HEK293 (cell line): Measurements from ENCODE around the gene RPS25.

ENCODE experiments used
- CTCF ChIA-PET: fragments of 350-600 bp; formaldehyde crosslinking; extraction: SDS; loops from one replicate; lab custom pipeline; 2021; ENCODE audit warnings: antibody characterized with exemption; lab: Yijun Ruan, JAX
- POLR2A ChIA-PET: fragments of 300-600 bp; formaldehyde crosslinking; extraction: SDS; loops from one replicate; lab custom pipeline; 2020; ENCODE audit warnings: antibody characterized with exemption, inconsistent platforms; lab: Yijun Ruan, JAX
- H3K27ac ChIP-seq: fragments of 200-500 bp; sonication (Bioruptor generic); 2 replicates; pipeline ENCODE4 v1.5.1; 2014; ENCODE audit warnings: low read depth, low read length, control low read depth, inconsistent platforms; ENCODE audit errors: extremely low read depth
- H3K36me3 ChIP-seq, 2 experiments: fragments of 200-500 bp in 1 of 2; sonication (Bioruptor generic) in 1 of 2; 1 replicate in 1 of 2; 2 replicates in 1 of 2; pipeline ENCODE4 v1.5.1; 2014 to 2017; ENCODE audit warnings: inconsistent platforms in 2 of 2, low read length in 2 of 2; ENCODE audit not compliant: control insufficient read depth in 2 of 2, insufficient read depth in 1 of 2
- H3K4me1 ChIP-seq: fragments of 200-500 bp; sonication (Bioruptor generic); 2 replicates; pipeline ENCODE4 v1.5.1; 2014; ENCODE audit warnings: mild to moderate bottlenecking, low read length, inconsistent platforms; ENCODE audit not compliant: control insufficient read depth, insufficient read depth
- H3K4me3 ChIP-seq: 2 replicates; pipeline ENCODE4 v1.5.1; 2011; ENCODE audit warnings: low read depth, mild to moderate bottlenecking, control low read depth, low read length, moderate library complexity
- H3K9me3 ChIP-seq: fragments of 200-500 bp; sonication (Bioruptor generic); 2 replicates; pipeline ENCODE4 v1.5.1; 2014; ENCODE audit warnings: low read depth, low read length, inconsistent platforms; ENCODE audit not compliant: control insufficient read depth, insufficient read depth
- MYNN ChIP-seq: fragments of 450-650 bp; formaldehyde crosslinking; IDR thresholded peaks from 2 replicates; pipeline ENCODE4 v1.5.1; 2016; ENCODE audit warnings: missing biosample characterization, missing genetic modification characterization, borderline replicate concordance
- REPIN1 ChIP-seq: fragments of 450-650 bp; formaldehyde crosslinking; IDR thresholded peaks from 2 replicates; pipeline ENCODE4 v1.5.1; 2017; ENCODE audit warnings: missing biosample characterization, missing genetic modification characterization, low read depth
- SCRT1 ChIP-seq: fragments of 450-650 bp; formaldehyde crosslinking; IDR thresholded peaks from 2 replicates; pipeline ENCODE4 v1.5.1; 2016; ENCODE audit warnings: missing biosample characterization, missing genetic modification characterization, borderline replicate concordance
- SP2 ChIP-seq: fragments of 450-650 bp; formaldehyde crosslinking; IDR thresholded peaks from 2 replicates; pipeline ENCODE4 v1.5.1; 2016; ENCODE audit warnings: missing biosample characterization, missing genetic modification characterization
- TCF7L2 ChIP-seq: IDR thresholded peaks from 2 replicates; pipeline ENCODE4 v1.6.1; 2011; ENCODE audit warnings: low read depth, mild to moderate bottlenecking, inconsistent platforms, low read length, moderate library complexity, borderline replicate concordance
- YY1 ChIP-seq: fragments of 450-650 bp; formaldehyde crosslinking; IDR thresholded peaks from 2 replicates; pipeline ENCODE4 v1.5.1; 2018; ENCODE audit warnings: missing biosample characterization, missing genetic modification characterization
- ZBTB17 ChIP-seq: fragments of 450-650 bp; formaldehyde crosslinking; IDR thresholded peaks from 2 replicates; pipeline ENCODE4 v1.5.1; 2016; ENCODE audit warnings: missing biosample characterization, missing genetic modification characterization
- ZBTB21 ChIP-seq: fragments of 450-650 bp; formaldehyde crosslinking; IDR thresholded peaks from 2 replicates; pipeline ENCODE4 v1.5.1; 2017; ENCODE audit warnings: missing biosample characterization, missing genetic modification characterization
- ZBTB48 ChIP-seq: fragments of 450-650 bp; formaldehyde crosslinking; IDR thresholded peaks from 2 replicates; pipeline ENCODE4 v1.5.1; 2016; ENCODE audit warnings: missing biosample characterization, missing genetic modification characterization
- ZIC2 ChIP-seq: fragments of 450-650 bp; formaldehyde crosslinking; IDR thresholded peaks from 2 replicates; pipeline ENCODE4 v1.5.1; 2016; ENCODE audit warnings: missing biosample characterization, missing genetic modification characterization
- ZNF223 ChIP-seq: fragments of 450-650 bp; formaldehyde crosslinking; IDR thresholded peaks from 2 replicates; pipeline ENCODE4 v1.5.1; 2016; ENCODE audit warnings: missing biosample characterization, missing genetic modification characterization
- ZNF24 ChIP-seq: fragments of 450-650 bp; formaldehyde crosslinking; IDR thresholded peaks from 2 replicates; pipeline ENCODE4 v1.5.1; 2016; ENCODE audit warnings: missing biosample characterization, missing genetic modification characterization
- ZNF292 ChIP-seq: fragments of 450-650 bp; formaldehyde crosslinking; IDR thresholded peaks from 2 replicates; pipeline ENCODE4 v1.5.1; 2016; ENCODE audit warnings: low read depth, missing biosample characterization, missing genetic modification characterization, borderline replicate concordance
- ZNF416 ChIP-seq: fragments of 450-650 bp; formaldehyde crosslinking; IDR thresholded peaks from 2 replicates; pipeline ENCODE4 v1.5.1; 2016; ENCODE audit warnings: missing biosample characterization, missing genetic modification characterization
- ZNF558 ChIP-seq: fragments of 450-650 bp; formaldehyde crosslinking; IDR thresholded peaks from 2 replicates; pipeline ENCODE4 v1.5.1; 2016; ENCODE audit warnings: missing biosample characterization, missing genetic modification characterization
- ZNF596 ChIP-seq: fragments of 450-650 bp; IDR thresholded peaks from 2 replicates; pipeline ENCODE4 v1.5.0; 2018; ENCODE audit warnings: missing biosample characterization, mild to moderate bottlenecking, missing genetic modification characterization, moderate library complexity
- ZNF629 ChIP-seq: fragments of 450-650 bp; formaldehyde crosslinking; IDR thresholded peaks from 2 replicates; pipeline ENCODE4 v1.5.1; 2017; ENCODE audit warnings: missing biosample characterization, missing genetic modification characterization
- ZNF660 ChIP-seq: fragments of 450-650 bp; IDR thresholded peaks from 2 replicates; pipeline ENCODE4 v1.5.1; 2018; ENCODE audit warnings: missing biosample characterization, mild to moderate bottlenecking, missing genetic modification characterization
- ZNF747 ChIP-seq: fragments of 450-650 bp; formaldehyde crosslinking; IDR thresholded peaks from 2 replicates; pipeline ENCODE4 v1.5.1; 2016; ENCODE audit warnings: missing biosample characterization, missing genetic modification characterization
- ZNF837 ChIP-seq: fragments of 450-650 bp; formaldehyde crosslinking; IDR thresholded peaks from 2 replicates; pipeline ENCODE4 v1.5.1; 2016; ENCODE audit warnings: missing biosample characterization, missing genetic modification characterization
- TF ChIP-seq, protein P1 (sequence below): fragments of 450-650 bp; formaldehyde crosslinking; IDR thresholded peaks from 2 replicates; pipeline ENCODE4 v1.5.1; 2016; ENCODE audit warnings: missing biosample characterization, missing genetic modification characterization
- TF ChIP-seq, protein P2 (sequence below): fragments of 450-650 bp; formaldehyde crosslinking; IDR thresholded peaks from 2 replicates; pipeline ENCODE4 v1.5.1; 2017; ENCODE audit warnings: missing biosample characterization, missing genetic modification characterization
- TF ChIP-seq, protein P3 (sequence below): fragments of 450-650 bp; formaldehyde crosslinking; IDR thresholded peaks from 2 replicates; pipeline ENCODE4 v1.5.1; 2017; ENCODE audit warnings: missing biosample characterization, mild to moderate bottlenecking, missing genetic modification characterization, moderate library complexity
- TF ChIP-seq, protein P4 (sequence below): fragments of 450-650 bp; formaldehyde crosslinking; IDR thresholded peaks from 2 replicates; pipeline ENCODE4 v1.5.1; 2017; ENCODE audit warnings: missing biosample characterization, missing genetic modification characterization
- TF ChIP-seq, protein P5 (sequence below): fragments of 450-650 bp; formaldehyde crosslinking; IDR thresholded peaks from 2 replicates; pipeline ENCODE4 v1.5.1; 2016; ENCODE audit warnings: missing biosample characterization, missing genetic modification characterization
- TF ChIP-seq, protein P6 (sequence below): fragments of 450-650 bp; formaldehyde crosslinking; IDR thresholded peaks from 2 replicates; pipeline ENCODE4 v1.5.1; 2016; ENCODE audit warnings: missing biosample characterization, missing genetic modification characterization, borderline replicate concordance

Gene RPS25

DNA sequence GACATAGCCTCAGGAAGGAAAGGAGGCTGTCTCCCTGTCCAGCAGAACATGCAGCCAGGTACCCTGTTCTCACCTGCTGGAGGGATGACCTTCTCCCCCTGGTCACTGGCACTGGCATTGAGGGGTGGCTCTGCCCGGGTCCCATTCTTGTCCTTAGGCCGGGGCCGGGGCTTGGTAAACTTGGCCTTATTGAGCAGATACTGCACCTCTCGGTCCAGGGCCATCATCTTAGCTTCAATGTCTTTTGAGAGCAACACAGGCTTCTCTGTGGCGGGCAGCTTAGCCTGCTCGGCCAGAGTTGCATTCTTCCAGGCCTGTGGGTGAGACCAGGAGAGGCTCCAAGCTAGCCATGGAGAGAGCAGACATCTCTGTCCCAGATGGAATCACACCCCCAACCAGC is 28.3 kb upstream of the RPS25 start:
- Histone ChIP-seq H3K9me3 (no peaks in the 10 kb centered on the region), H3K36me3 (peaks cover 0 to 71% of the 10 kb centered on the region in 2 experiments; a peak in 2 of 3 replicates), H3K4me1 (no peaks in the 10 kb centered on the region)
- POLR2A ChIA-PET = no interaction called here
- no peak for TF ChIP-seq ZNF629 (tag by site-specific recombination)
- TF ChIP-seq, protein P1, sequence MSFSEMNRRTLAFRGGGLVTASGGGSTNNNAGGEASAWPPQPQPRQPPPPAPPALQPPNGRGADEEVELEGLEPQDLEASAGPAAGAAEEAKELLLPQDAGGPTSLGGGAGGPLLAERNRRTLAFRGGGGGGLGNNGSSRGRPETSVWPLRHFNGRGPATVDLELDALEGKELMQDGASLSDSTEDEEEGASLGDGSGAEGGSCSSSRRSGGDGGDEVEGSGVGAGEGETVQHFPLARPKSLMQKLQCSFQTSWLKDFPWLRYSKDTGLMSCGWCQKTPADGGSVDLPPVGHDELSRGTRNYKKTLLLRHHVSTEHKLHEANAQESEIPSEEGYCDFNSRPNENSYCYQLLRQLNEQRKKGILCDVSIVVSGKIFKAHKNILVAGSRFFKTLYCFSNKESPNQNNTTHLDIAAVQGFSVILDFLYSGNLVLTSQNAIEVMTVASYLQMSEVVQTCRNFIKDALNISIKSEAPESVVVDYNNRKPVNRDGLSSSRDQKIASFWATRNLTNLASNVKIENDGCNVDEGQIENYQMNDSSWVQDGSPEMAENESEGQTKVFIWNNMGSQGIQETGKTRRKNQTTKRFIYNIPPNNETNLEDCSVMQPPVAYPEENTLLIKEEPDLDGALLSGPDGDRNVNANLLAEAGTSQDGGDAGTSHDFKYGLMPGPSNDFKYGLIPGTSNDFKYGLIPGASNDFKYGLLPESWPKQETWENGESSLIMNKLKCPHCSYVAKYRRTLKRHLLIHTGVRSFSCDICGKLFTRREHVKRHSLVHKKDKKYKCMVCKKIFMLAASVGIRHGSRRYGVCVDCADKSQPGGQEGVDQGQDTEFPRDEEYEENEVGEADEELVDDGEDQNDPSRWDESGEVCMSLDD (tag by site-specific recombination) = no peak
- TF ChIP-seq, protein P2, sequence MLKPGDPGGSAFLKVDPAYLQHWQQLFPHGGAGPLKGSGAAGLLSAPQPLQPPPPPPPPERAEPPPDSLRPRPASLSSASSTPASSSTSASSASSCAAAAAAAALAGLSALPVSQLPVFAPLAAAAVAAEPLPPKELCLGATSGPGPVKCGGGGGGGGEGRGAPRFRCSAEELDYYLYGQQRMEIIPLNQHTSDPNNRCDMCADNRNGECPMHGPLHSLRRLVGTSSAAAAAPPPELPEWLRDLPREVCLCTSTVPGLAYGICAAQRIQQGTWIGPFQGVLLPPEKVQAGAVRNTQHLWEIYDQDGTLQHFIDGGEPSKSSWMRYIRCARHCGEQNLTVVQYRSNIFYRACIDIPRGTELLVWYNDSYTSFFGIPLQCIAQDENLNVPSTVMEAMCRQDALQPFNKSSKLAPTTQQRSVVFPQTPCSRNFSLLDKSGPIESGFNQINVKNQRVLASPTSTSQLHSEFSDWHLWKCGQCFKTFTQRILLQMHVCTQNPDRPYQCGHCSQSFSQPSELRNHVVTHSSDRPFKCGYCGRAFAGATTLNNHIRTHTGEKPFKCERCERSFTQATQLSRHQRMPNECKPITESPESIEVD (tag by site-specific recombination) = no peak
- no peak for TF ChIP-seq ZNF558 (tag by site-specific recombination)
- no peak for TF ChIP-seq ZNF223 (tag by site-specific recombination)
- TF ChIP-seq ZBTB17 (tag by site-specific recombination) = no peak
- no peak for TF ChIP-seq ZNF292 (tag by site-specific recombination)
- no peak for TF ChIP-seq ZNF660 (tag by site-specific recombination)
- TF ChIP-seq ZNF24 (tag by site-specific recombination) = no peak
- TF ChIP-seq SP2 (tag by site-specific recombination) = no peak
- TF ChIP-seq, protein P3, sequence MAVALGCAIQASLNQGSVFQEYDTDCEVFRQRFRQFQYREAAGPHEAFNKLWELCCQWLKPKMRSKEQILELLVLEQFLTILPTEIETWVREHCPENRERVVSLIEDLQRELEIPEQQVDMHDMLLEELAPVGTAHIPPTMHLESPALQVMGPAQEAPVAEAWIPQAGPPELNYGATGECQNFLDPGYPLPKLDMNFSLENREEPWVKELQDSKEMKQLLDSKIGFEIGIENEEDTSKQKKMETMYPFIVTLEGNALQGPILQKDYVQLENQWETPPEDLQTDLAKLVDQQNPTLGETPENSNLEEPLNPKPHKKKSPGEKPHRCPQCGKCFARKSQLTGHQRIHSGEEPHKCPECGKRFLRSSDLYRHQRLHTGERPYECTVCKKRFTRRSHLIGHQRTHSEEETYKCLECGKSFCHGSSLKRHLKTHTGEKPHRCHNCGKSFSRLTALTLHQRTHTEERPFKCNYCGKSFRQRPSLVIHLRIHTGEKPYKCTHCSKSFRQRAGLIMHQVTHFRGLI (tag by site-specific recombination) = no peak
- no peak for TF ChIP-seq MYNN (tag by site-specific recombination)
- TF ChIP-seq, protein P4, sequence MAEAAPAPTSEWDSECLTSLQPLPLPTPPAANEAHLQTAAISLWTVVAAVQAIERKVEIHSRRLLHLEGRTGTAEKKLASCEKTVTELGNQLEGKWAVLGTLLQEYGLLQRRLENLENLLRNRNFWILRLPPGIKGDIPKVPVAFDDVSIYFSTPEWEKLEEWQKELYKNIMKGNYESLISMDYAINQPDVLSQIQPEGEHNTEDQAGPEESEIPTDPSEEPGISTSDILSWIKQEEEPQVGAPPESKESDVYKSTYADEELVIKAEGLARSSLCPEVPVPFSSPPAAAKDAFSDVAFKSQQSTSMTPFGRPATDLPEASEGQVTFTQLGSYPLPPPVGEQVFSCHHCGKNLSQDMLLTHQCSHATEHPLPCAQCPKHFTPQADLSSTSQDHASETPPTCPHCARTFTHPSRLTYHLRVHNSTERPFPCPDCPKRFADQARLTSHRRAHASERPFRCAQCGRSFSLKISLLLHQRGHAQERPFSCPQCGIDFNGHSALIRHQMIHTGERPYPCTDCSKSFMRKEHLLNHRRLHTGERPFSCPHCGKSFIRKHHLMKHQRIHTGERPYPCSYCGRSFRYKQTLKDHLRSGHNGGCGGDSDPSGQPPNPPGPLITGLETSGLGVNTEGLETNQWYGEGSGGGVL (tag by site-specific recombination) = no peak
- TF ChIP-seq YY1 = no peak
- TF ChIP-seq ZBTB48 (tag by site-specific recombination) = no peak
- TF ChIP-seq, protein P5, sequence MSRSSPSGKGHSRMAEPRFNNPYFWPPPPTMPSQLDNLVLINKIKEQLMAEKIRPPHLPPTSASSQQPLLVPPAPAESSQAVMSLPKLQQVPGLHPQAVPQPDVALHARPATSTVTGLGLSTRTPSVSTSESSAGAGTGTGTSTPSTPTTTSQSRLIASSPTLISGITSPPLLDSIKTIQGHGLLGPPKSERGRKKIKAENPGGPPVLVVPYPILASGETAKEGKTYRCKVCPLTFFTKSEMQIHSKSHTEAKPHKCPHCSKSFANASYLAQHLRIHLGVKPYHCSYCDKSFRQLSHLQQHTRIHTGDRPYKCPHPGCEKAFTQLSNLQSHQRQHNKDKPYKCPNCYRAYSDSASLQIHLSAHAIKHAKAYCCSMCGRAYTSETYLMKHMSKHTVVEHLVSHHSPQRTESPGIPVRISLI (tag by site-specific recombination) = no peak
- TF ChIP-seq, all 188 proteins: peak for 0
- H3K4me3 ChIP-seq = no peak overlapping the region
- H3K27ac ChIP-seq = no peak overlapping the region
- CTCF ChIA-PET = interaction anchor here (1.2 kb wide), 1 partner anchor 84 kb away, joined by 5 read pairs; no protein-coding TSS in a partner anchor

GRCh38 chr11:119044708-119045107 is 26.6 kb upstream of the RPS25 start:
- CTCF ChIA-PET = no interaction called here
- no peaks in the 10 kb centered on the region for H3K4me1 ChIP-seq
- POLR2A ChIA-PET = interaction anchor here (0.6 kb wide), 1 partner anchor 159 kb away, joined by 3 read pairs; no protein-coding TSS in a partner anchor
- peaks cover 0 to 53% of the 10 kb centered on the region in 2 experiments; a peak in 2 of 3 replicates for H3K36me3 ChIP-seq
- H3K27ac ChIP-seq = no peak overlapping the region
- H3K4me3 ChIP-seq = no peak overlapping the region
- no peaks in the 10 kb centered on the region for H3K9me3 ChIP-seq
- TF ChIP-seq, protein P6, sequence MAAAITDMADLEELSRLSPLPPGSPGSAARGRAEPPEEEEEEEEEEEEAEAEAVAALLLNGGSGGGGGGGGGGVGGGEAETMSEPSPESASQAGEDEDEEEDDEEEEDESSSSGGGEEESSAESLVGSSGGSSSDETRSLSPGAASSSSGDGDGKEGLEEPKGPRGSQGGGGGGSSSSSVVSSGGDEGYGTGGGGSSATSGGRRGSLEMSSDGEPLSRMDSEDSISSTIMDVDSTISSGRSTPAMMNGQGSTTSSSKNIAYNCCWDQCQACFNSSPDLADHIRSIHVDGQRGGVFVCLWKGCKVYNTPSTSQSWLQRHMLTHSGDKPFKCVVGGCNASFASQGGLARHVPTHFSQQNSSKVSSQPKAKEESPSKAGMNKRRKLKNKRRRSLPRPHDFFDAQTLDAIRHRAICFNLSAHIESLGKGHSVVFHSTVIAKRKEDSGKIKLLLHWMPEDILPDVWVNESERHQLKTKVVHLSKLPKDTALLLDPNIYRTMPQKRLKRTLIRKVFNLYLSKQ (tag by site-specific recombination) = no peak
- no peak for TF ChIP-seq SCRT1 (tag by site-specific recombination)
- TF ChIP-seq ZIC2 (tag by site-specific recombination) = no peak
- no peak for TF ChIP-seq ZNF837 (tag by site-specific recombination)
- TF ChIP-seq TCF7L2 = no peak
- no peak for TF ChIP-seq ZNF747 (tag by site-specific recombination)
- no peak for TF ChIP-seq REPIN1 (tag by site-specific recombination)
- no peak for TF ChIP-seq ZBTB21 (tag by site-specific recombination)
- no peak for TF ChIP-seq ZNF416
- TF ChIP-seq ZNF596 (tag by site-specific recombination) = no peak
